K562 (cell line): ENCODE data around the gene CDK4. TPM values are rescaled to one million over a fixed set of nuclear protein-coding genes. Genes with fewer than 3 reads are reported as not detected.

ENCODE experiments used
- BCLAF1 ChIP-seq, 2 experiments: fragments of 450-650 bp in 1 of 2; IDR thresholded peaks; 2 replicates each; pipeline ENCODE4 v1.6.1; 2011 to 2017; ENCODE audit warnings: low read depth in 2 of 2, antibody characterized with exemption in 1 of 2, borderline replicate concordance in 1 of 2, low read length in 1 of 2, mild to moderate bottlenecking in 1 of 2, mixed read lengths in 1 of 2; ENCODE audit not compliant: control insufficient read depth in 1 of 2
- CTCFL ChIP-seq: IDR thresholded peaks from 2 replicates; pipeline ENCODE4 v1.6.1; 2011; ENCODE audit warnings: borderline replicate concordance, low read depth, mild to moderate bottlenecking, moderate library complexity, low read length; ENCODE audit not compliant: insufficient read depth, poor library complexity, severe bottlenecking
- E4F1 ChIP-seq: fragments of 250-450 bp; sonication (Bioruptor Pico); IDR thresholded peaks from 2 replicates; pipeline ENCODE4 v1.5.0; 2021; ENCODE audit warnings: mild to moderate bottlenecking, borderline replicate concordance
- FOXO4 ChIP-seq: fragments of 450-650 bp; formaldehyde crosslinking; IDR thresholded peaks from 2 replicates; pipeline ENCODE4 v1.4.0; 2020; ENCODE audit warnings: mild to moderate bottlenecking, moderate library complexity
- NCOA1 ChIP-seq: fragments of 450-650 bp; IDR thresholded peaks from 2 replicates; pipeline ENCODE4 v1.6.1; 2016; ENCODE audit warnings: low read depth
- PREB ChIP-seq: sonication (generic); formaldehyde crosslinking; IDR thresholded peaks from 2 replicates; pipeline ENCODE4 v1.8.1; 2023; ENCODE audit warnings: mild to moderate bottlenecking, missing genetic modification reagents
- RBM25 ChIP-seq: fragments of 200-400 bp; formaldehyde crosslinking; IDR thresholded peaks from 2 replicates; pipeline ENCODE4 v1.6.1; 2018; ENCODE audit warnings: low read length, low read depth, moderate library complexity; ENCODE audit not compliant: severe bottlenecking
- TSHZ1 ChIP-seq: fragments of 250-450 bp; sonication (Bioruptor Pico); IDR thresholded peaks from 2 replicates; pipeline ENCODE4 v1.4.0; 2020; ENCODE audit warnings: mild to moderate bottlenecking, moderate library complexity
- ZNF224 ChIP-seq: sonication (generic); formaldehyde crosslinking; IDR thresholded peaks from 2 replicates; pipeline ENCODE4 v1.8.0; 2022; ENCODE audit warnings: mild to moderate bottlenecking, missing genetic modification reagents
- ZNF316 ChIP-seq: fragments of 450-650 bp; IDR thresholded peaks from 2 replicates; pipeline ENCODE4 v1.6.1; 2016
- polyA plus RNA-seq, 8 experiments: library from polyadenylated mRNA; depleted of rRNA in 4 of 8; stranded (reverse) in 5 of 8; unstranded in 3 of 8; fragments of >200 nt; fragmentation: Nextera tagmentation in 2 of 8; fragmentation: Illumina TruSeq in 1 of 8; extraction: Ambion mirVana in 2 of 8; extraction: Trizol in 1 of 8; gene quantifications; 2 replicates each; pipeline versions ENCODE4 v1.2.1 to v1.2.3, GENCODE V29; 2011 to 2014; ENCODE audit warnings: inconsistent platforms in 1 of 8, missing spikeins in 1 of 8
- total RNA-seq, 7 experiments: library from RNA; depleted of rRNA in 6 of 7; stranded (reverse); fragments of >200 nt in 6 of 7; fragmentation: Illumina TruSeq in 2 of 7; extraction: Trizol in 2 of 7; gene quantifications; 2 replicates each; pipeline versions ENCODE4 v1.2.1 to v1.2.3, GENCODE V29; 2011 to 2021; ENCODE audit warnings: low replicate concordance in 1 of 7

The CDK4 gene
- total and polyA plus RNA-seq, 9 of the 15 experiments (the other 6 are each of a cell fraction or from before 2014, with no cell fraction given), result 37.8 to 436 (median 238) TPM

- TF ChIP-seq TSHZ1 (no peak), NCOA1 (no peak), FOXO4 (CRISPR knock-in tag) (no peak), ZNF224 (CRISPR knock-in tag) (no peak), CTCFL (no peak), E4F1 (CRISPR knock-in tag) (no peak), PREB (no peak), ZNF316 (no peak), BCLAF1 (IDR thresholded peaks at IDR 0.05; ENCODE audit: borderline replicate concordance in 1 of 2, control insufficient read depth in 1 of 2, low read depth in 2 of 2, low read length in 1 of 2) (no peak), RBM25 (no peak)
Observed at GRCh38 chr12:57756406-57757341, 4.6 kb upstream of the CDK4 start (continued).
